Stimulated activated CD8-positive, alpha-beta memory T cell treated with anti-CD3 and anti-CD28 coated beads, Interleukin-2, amount 100 ng/mL, for 48 hours (primary cell): Measurements from ENCODE around the gene GMIP.

Experiments used
- DNase-seq, 2 donors: peaks; one replicate each; pipeline ENCODE4 v3.0.0-alpha.2; 2020; ENCODE audit warnings: low read depth in 2 of 2

The GMIP gene

GRCh38 chr19:19636573-19637185 lies 6.8 kb downstream of the GMIP start:
- DNase-seq: no peak

DNA sequence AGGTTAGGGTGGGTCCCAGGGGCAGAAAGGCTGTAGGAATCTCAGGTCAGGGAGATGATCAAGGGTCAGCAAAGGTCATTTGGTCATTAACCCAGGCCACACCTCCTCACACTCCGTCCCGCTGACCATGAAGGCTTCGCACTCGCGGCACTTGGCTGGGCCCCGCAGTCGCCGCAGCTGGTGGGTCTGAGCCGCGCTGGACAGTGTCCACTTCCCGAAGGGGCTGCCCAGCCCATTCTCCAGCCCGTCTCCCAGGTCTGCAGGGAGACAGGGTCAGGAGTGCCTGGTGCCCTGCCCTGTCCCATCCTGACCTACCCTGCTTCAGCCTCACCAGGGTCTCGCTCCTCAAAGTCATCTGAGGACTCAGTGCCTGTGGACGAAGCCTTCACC lies 8.1 kb downstream of the GMIP start:
- DNase-seq: no peak

GRCh38 chr19:19634516-19635312 lies 8.7 kb downstream of the GMIP start:
- DNase-seq: no peak

DNA sequence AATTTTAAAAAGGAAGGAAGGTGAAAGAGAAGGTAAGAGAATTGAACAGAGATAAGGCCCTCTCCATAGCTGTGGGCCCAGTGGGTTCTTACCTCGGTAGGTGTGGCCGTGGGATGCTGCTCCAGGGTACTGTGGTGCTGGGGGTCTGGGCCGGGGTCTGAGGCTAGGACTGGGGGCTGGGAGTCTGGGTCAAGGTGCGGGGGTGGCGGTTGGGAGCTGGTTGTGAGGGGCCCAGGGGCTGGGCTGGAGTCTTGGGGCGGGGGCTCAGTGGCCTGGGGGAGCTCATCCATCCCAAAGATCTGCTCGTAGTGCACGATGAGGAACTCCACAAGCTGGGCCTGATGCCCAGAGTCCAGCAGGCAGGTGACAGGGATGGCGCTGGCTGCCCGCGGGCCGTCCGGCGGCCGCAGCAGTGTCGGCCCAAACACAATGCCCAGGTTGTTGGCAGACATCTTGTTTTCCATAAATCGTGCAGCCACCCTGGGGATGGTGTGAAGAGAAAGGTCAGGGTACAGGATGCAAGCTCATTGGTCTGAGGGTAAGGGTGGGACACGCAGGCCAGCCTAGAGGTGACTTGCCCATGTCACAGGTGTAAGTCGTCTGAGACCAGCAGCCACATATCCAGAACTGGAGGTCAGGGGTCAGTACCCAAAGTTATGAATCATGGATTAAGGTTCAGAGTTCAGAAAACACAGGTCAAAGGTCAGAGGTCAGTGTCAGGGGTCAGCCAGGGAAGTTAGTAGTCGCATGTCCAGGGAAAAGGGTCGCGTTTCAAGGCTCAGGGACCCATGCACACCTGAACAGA lies 9.5 kb downstream of the GMIP start:
- no peak for DNase-seq

DNA sequence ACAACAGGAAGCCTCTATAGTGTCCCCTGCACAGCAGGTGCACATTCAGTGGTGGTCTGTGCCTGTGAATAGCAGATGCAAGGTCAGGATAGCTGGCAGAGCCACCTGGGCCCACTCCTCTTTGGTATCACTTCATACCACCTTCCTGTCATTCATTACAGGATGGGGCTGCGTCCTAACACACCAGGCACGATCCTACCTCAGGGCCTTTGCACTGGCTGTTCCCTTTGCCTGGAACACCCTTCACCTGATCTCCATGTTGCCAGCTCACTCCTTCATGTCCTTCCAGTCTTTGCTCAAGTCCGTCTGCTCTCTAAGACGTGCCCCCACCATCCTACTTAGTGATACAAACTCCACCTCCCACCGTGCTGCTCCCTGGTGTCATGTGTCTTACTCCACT lies 10.8 kb downstream of the GMIP start:
- DNase-seq: no peak

DNA sequence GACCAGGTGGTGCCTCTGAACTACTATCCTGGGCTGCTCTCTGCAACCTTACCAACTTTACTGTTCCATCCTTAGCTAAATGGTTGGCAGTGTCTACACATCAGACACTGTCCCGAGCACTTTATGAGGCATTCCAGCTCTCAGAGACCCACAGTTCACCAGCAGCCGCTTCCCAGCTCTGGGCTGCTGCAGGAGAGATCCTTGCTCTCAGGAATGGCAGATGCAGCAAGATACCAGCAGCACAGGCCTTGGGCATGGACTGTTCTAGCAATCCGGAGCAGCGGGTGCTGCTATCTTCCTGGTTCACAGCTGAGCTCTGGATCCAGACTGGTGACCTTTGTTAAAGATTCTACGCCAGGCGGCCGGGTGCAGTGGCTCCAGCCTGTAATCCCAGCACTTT lies 12.1 kb downstream of the GMIP start:
- DNase-seq: no peak

DNA sequence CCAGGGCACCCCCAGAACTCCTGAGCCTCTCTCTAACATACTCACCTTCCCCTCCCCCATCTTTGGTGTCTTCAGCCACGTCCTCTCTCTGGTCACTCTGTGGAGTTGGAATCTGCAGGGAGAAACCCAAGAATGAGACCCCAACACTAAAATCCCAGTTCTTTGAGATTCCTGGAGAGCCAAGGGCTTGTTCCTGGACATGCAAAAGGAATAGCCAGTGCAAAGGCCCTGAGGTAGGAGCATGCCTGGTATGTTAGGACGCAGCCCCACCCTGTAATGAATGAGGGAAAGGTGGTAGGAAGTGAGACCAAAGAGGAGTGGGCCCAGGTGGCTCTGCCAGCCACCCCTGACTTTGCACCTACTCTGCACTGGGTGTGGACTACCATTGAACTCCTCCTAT lies 13.0 kb downstream of the GMIP start:
- DNase-seq: no peak

GRCh38 chr19:19630062-19630414 lies 13.4 kb downstream of the GMIP start:
- DNase-seq: no peak

GRCh38 chr19:19628501-19629134 lies 14.8 kb downstream of the GMIP start:
- peak in 1 of 2 donors; percentile 39 for DNase-seq

DNA sequence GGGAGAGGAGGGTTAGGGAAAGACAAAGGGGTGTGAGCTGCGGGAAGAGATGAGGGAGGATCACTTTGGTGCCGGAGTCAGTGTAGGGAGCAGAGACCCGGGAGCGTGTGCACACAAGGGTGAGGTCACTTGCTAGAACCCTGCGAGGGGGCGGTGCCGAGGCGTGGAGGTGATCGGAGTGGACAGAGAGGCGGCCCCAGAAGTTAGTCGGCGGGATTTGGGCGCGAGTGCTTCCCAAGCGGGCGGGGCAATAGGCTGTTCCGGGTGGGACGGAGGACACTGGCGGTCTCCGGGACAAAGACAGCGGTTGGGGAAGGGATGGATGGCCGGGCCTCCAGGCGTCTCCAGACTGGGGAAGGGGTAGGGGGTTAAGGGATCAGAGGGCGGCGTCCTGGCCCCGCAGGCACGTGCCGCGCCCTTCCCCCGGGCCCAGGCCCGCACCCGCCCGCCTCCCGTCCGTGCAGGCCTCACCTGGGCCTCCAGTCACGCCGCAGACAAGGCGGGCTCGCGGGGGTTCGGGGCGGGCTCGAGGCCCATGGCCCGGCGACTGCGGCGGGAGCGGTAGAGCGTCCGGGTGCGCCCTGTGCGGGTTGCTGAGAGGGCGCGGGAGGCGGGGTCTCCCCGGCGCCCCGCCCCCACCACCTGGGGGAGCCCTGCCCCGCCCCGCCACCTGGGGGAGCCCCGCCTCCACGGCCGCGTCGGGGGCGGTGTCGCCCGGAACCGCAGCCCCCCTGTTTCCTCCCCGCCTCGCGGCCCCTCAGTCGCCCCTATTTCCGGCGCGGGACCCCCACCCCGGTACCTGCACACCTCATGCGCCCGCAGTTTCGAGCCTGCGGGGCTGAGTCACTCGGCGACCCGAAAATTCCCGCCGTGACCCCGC lies 15.6 kb downstream of the GMIP start, which contains the start of gene LPAR2:
Gene LPAR2 (minus strand): TSS at position 600 of the 880 bp plus-strand sequence. CDS start 945 bp downstream, outside the sequence.
- DNase-seq: peak; percentile 50

DNA sequence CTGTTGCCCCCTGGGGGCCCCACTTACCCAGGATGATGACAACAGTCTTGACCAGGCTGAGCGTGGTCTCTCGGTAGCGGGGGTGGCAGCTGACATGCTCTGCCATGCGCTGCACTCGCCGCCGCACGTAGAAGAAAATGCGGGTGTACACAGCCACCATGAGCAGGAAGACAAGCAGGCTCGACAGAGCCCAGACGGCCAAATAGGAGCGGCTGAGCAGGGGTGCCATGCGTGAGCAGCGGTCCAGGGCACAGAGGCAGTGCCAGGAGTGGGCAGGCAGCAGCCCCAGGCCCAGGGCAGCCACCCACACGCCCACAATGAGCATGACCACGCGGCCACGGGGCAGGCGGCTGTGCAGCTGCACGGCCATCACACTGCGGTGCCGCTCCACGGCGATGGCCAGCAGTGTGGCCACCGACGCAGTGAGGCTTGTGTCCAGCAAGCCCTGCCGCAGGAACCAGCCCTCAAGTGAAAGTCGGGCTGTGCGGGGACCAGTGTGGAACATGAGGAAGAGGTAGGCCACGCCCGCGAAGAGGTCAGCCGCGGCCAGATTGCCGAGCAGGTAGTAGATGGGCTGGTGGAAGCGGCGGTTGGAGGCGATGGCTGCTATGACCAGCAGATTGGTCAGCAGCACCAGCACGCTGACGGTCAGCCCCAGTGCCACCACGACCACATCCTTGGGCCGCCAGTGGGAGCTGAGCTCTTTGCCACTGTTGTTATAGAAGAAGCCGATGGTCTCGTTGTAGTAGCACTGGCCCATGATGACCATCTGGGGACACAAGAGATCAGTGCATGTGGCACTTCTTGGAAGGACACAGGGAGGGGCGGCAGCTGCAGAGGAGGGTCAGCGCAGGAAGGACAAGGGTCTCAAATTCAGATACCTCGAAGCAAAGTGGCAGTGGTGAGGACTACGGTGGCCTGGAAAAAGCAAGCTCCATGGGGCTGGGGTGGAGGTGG lies 16.7 kb downstream of the GMIP start:
- DNase-seq: no peak

GRCh38 chr19:19624032-19624570 lies 19.4 kb downstream of the GMIP start:
- DNase-seq: no peak

GRCh38 chr19:19623383-19623782 lies 20.1 kb downstream of the GMIP start:
- DNase-seq: no peak

DNA sequence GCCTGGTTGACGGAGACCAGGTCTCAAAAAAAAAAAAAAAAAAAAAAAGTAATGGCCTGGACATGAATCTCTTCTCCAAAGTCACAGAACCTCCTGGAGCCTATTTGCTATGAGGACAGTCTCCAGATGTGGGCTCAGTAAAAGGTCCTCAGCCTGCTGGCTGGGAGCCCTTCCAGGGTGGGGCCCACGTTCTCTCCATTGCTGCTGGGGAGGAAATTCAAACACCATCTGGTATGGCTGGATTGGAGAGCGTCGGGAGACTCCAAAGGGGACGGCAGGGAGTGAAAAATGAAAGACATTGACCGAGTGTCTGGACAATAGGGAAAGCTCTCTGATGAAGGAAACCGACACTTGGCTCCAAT lies 23.6 kb downstream of the GMIP start:
- no peak for DNase-seq

GRCh38 chr19:19619181-19619848 lies 24.1 kb downstream of the GMIP start:
- DNase-seq: no peak

- peak; percentile 99 for DNase-seq
Observed at GRCh38 chr19:19618219-19619051, 25.0 kb downstream of the GMIP start, which contains the start of gene PBX4. TSS of gene PBX4 (minus strand) at chr19:19618687. CDS start at chr19:19618629, 58 bp downstream.

DNA sequence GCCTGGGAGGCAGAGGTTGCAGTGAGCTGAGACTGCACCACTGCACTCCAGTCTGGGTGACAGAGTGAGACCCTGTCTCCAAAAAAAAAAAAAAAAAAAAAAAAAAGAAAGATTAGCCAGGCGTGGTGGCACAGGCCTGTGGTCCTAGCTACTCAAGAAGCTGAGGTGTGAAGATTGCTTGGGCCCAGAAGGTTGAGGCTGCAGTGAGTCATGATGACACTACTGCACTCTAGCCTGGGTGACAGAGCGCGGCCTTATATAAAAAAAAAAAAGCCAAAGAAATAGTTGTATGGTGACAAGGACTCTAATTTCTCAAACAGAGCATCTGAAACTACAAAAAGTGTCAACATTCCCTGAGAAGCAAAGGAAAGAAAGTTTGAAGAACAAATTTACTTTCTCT lies 28.4 kb downstream of the GMIP start:
- no peak for DNase-seq

DNA sequence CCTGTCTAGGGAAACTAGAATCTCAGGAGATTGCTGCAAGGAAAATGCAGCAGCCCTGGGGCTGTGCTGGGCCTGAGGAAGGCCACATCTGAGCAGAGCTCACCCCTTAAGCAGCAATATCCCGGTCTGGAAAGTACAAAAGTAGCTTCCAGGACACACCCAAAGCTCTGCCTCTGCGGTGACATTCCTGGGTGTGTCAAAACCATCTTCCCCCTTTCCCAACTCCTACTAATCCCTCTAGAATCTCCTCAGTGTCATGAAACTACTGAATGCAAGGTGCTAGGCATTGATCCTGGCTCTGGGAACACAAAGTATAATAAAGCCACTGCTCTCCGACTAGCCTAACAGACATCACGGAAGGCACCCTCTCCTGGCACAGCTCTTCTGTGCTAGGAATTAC lies 30.0 kb downstream of the GMIP start:
- no peak for DNase-seq
